WTC11 (cell line): ENCODE measurements around the gene ATP2B1.

Experiments
- ETV6 ChIP-seq: sonication (generic); formaldehyde crosslinking; IDR thresholded peaks from 2 replicates; pipeline ENCODE4 v1.8.1; 2022; ENCODE audit warnings: mild to moderate bottlenecking, missing genetic modification reagents
- NR3C1 ChIP-seq: sonication (generic); formaldehyde crosslinking; conservative IDR thresholded peaks from 2 replicates; pipeline ENCODE4 v1.8.1; 2023; ENCODE audit warnings: low read depth, mild to moderate bottlenecking, missing genetic modification reagents
- SP1 ChIP-seq: sonication (generic); formaldehyde crosslinking; conservative IDR thresholded peaks from 2 replicates; pipeline ENCODE4 v1.8.1; 2022; ENCODE audit warnings: missing genetic modification reagents
- TCF7 ChIP-seq: sonication (generic); formaldehyde crosslinking; IDR thresholded peaks from 2 replicates; pipeline ENCODE4 v1.8.0; 2022; ENCODE audit warnings: mild to moderate bottlenecking, low read depth, missing genetic modification reagents, moderate library complexity
- ZBTB21 ChIP-seq: sonication (generic); formaldehyde crosslinking; IDR thresholded peaks from 2 replicates; pipeline ENCODE4 v1.8.1; 2023; ENCODE audit warnings: mild to moderate bottlenecking, missing genetic modification reagents, borderline replicate concordance
- ZNF121 ChIP-seq: sonication (generic); formaldehyde crosslinking; IDR thresholded peaks from 2 replicates; pipeline ENCODE4 v1.8.0; 2023; ENCODE audit warnings: missing genetic modification reagents
- TF ChIP-seq, protein P1 (sequence below): fragments of 200-600 bp; IDR thresholded peaks from 2 replicates; pipeline ENCODE4 v1.8.0; 2022; ENCODE audit warnings: antibody characterized with exemption
- TF ChIP-seq, protein P2 (sequence below): fragments of 250-450 bp; sonication (Bioruptor Pico); IDR thresholded peaks from 2 replicates; pipeline ENCODE4 v2.1.2; 2022; ENCODE audit warnings: mild to moderate bottlenecking, moderate library complexity
- TF ChIP-seq, protein P3 (sequence below): sonication (generic); formaldehyde crosslinking; IDR thresholded peaks from 2 replicates; pipeline ENCODE4 v1.8.0; 2023; ENCODE audit warnings: missing genetic modification reagents
- TF ChIP-seq, protein P4 (sequence below): sonication (generic); formaldehyde crosslinking; IDR thresholded peaks from 2 replicates; pipeline ENCODE4 v1.8.1; 2023; ENCODE audit warnings: mild to moderate bottlenecking, missing genetic modification reagents, borderline replicate concordance
- TF ChIP-seq, protein P5 (sequence below): sonication (generic); formaldehyde crosslinking; IDR thresholded peaks from 2 replicates; pipeline ENCODE4 v1.8.1; 2023; ENCODE audit warnings: mild to moderate bottlenecking, moderate library complexity, missing genetic modification reagents
- TF ChIP-seq, protein P6 (sequence below): sonication (generic); formaldehyde crosslinking; IDR thresholded peaks from 2 replicates; pipeline ENCODE4 v1.8.0; 2022; ENCODE audit warnings: mild to moderate bottlenecking, missing genetic modification reagents

DNA sequence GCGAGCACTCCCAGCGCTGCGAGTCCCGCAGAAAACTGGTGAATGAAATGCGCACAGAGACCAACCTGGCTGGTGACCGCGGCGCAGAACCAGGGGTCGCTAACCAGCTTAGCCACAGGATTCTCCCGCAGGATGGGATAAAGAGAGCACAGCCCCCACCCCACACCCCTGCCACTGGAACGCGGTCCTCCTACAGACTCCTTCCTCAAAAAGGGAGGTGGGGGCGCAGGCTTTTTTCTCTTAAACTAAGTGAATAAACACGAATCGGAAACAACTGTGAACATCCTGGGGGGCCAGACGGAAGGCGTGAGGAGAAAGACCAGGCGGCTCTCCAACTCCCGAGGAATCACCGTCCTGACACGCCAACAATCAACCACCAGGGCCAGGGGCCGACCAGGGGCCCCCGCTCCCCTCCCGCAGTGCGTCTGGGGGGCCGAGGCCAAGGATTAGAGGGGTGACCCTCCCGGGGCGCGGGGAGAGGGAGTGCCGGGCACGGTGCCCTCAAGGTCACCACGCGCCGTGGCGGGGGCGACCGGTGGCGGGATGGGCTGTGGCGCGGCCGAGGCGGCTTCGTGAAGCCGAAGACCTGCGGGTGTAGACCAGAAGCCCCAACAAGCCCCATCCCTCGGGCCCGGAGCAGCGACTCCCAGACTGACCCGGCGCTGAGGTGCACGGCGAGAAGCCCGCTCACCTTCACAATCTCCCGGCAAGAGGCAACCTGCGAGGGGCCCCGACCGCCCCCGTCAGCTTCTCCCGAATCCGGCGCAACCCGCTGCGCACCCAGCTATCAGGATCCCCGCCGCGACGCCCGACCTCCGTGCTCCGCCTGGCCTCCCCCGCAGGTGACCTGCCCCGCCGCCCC is 704 bp downstream of the ATP2B1 start:
- TF ChIP-seq TCF7 (CRISPR knock-in tag), result no peak
- TF ChIP-seq, protein P1, sequence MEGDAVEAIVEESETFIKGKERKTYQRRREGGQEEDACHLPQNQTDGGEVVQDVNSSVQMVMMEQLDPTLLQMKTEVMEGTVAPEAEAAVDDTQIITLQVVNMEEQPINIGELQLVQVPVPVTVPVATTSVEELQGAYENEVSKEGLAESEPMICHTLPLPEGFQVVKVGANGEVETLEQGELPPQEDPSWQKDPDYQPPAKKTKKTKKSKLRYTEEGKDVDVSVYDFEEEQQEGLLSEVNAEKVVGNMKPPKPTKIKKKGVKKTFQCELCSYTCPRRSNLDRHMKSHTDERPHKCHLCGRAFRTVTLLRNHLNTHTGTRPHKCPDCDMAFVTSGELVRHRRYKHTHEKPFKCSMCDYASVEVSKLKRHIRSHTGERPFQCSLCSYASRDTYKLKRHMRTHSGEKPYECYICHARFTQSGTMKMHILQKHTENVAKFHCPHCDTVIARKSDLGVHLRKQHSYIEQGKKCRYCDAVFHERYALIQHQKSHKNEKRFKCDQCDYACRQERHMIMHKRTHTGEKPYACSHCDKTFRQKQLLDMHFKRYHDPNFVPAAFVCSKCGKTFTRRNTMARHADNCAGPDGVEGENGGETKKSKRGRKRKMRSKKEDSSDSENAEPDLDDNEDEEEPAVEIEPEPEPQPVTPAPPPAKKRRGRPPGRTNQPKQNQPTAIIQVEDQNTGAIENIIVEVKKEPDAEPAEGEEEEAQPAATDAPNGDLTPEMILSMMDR, result no peak
- TF ChIP-seq, protein P2, sequence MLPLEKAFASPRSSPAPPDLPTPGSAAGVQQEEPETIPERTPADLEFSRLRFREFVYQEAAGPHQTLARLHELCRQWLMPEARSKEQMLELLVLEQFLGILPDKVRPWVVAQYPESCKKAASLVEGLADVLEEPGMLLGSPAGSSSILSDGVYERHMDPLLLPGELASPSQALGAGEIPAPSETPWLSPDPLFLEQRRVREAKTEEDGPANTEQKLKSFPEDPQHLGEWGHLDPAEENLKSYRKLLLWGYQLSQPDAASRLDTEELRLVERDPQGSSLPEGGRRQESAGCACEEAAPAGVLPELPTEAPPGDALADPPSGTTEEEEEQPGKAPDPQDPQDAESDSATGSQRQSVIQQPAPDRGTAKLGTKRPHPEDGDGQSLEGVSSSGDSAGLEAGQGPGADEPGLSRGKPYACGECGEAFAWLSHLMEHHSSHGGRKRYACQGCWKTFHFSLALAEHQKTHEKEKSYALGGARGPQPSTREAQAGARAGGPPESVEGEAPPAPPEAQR (CRISPR knock-in tag), result no peak
- TF ChIP-seq NR3C1 (CRISPR knock-in tag), result no peak
- no peak for TF ChIP-seq ZNF121
- no peak for TF ChIP-seq ZBTB21
- TF ChIP-seq, protein P3, sequence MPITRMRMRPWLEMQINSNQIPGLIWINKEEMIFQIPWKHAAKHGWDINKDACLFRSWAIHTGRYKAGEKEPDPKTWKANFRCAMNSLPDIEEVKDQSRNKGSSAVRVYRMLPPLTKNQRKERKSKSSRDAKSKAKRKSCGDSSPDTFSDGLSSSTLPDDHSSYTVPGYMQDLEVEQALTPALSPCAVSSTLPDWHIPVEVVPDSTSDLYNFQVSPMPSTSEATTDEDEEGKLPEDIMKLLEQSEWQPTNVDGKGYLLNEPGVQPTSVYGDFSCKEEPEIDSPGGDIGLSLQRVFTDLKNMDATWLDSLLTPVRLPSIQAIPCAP (CRISPR knock-in tag), result no peak
- TF ChIP-seq, protein P4, sequence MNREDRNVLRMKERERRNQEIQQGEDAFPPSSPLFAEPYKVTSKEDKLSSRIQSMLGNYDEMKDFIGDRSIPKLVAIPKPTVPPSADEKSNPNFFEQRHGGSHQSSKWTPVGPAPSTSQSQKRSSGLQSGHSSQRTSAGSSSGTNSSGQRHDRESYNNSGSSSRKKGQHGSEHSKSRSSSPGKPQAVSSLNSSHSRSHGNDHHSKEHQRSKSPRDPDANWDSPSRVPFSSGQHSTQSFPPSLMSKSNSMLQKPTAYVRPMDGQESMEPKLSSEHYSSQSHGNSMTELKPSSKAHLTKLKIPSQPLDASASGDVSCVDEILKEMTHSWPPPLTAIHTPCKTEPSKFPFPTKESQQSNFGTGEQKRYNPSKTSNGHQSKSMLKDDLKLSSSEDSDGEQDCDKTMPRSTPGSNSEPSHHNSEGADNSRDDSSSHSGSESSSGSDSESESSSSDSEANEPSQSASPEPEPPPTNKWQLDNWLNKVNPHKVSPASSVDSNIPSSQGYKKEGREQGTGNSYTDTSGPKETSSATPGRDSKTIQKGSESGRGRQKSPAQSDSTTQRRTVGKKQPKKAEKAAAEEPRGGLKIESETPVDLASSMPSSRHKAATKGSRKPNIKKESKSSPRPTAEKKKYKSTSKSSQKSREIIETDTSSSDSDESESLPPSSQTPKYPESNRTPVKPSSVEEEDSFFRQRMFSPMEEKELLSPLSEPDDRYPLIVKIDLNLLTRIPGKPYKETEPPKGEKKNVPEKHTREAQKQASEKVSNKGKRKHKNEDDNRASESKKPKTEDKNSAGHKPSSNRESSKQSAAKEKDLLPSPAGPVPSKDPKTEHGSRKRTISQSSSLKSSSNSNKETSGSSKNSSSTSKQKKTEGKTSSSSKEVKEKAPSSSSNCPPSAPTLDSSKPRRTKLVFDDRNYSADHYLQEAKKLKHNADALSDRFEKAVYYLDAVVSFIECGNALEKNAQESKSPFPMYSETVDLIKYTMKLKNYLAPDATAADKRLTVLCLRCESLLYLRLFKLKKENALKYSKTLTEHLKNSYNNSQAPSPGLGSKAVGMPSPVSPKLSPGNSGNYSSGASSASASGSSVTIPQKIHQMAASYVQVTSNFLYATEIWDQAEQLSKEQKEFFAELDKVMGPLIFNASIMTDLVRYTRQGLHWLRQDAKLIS (CRISPR knock-in tag), result no peak
- no peak for TF ChIP-seq SP1
- TF ChIP-seq, protein P5, sequence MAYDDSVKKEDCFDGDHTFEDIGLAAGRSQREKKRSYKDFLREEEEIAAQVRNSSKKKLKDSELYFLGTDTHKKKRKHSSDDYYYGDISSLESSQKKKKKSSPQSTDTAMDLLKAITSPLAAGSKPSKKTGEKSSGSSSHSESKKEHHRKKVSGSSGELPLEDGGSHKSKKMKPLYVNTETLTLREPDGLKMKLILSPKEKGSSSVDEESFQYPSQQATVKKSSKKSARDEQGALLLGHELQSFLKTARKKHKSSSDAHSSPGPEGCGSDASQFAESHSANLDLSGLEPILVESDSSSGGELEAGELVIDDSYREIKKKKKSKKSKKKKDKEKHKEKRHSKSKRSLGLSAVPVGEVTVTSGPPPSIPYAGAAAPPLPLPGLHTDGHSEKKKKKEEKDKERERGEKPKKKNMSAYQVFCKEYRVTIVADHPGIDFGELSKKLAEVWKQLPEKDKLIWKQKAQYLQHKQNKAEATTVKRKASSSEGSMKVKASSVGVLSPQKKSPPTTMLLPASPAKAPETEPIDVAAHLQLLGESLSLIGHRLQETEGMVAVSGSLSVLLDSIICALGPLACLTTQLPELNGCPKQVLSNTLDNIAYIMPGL (CRISPR knock-in tag), result peak; percentile 37; the same call in 1 of the 2 replicates
- TF ChIP-seq, protein P6, sequence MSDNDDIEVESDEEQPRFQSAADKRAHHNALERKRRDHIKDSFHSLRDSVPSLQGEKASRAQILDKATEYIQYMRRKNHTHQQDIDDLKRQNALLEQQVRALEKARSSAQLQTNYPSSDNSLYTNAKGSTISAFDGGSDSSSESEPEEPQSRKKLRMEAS (CRISPR knock-in tag), result no peak
- no peak for TF ChIP-seq ETV6
